ENCODE measurements around the gene CLCN3. TPM values are rescaled to one million over a fixed set of nuclear protein-coding genes. Genes with fewer than 3 reads are reported as not detected.
A peak's percentile ranks its signal among the peaks of the same experiment; 100 is the strongest.

CLCN3 gene
- total and polyA plus RNA-seq, 9 of the 15 experiments (the other 6 are each of a cell fraction or from before 2014, with no cell fraction given) = 12.7 to 60.6 (median 38.5) TPM

DNA sequence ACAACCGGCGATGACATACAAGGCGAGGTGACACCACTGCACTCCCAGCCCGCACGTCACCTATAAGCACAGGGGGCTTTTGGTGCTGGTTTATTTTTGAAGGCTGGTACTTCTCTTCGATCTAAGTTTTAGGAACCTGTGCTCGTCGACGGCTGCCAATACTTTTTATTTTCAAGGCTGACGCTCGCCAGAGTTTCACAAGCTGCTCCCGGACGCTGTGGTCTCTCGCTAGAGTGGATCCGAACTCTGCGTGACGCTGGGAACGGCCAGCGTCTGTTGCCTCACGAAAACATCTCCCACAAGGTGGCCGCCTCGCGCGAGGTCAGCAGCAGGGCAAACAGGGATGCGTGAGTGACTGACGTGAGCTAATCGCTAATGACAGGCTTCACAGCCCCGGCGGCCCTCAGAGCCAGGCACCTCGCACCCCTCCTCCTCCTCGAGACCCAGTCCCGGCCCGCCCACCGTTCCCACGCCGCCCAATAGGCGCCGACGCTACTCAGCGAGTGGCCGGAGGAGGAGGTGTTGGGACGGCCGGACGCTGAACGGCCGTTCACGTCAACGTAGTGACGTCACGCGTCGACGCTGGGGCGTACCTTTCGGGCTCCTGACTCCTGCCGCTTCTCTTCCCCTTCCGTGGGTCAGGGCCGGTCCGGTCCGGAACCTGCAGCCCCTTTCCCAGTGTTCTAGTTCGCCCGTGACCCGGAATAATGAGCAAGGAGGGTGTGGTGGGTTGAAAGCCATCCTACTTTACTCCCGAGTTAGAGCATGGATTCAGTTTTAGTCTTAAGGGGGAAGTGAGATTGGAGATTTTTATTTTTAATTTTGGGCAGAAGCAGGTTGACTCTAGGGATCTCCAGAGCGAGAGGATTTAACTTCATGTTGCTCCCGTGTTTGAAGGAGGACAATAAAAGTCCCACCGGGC lies at the start of gene CLCN3 (continued):
- TF ChIP-seq, protein P1, sequence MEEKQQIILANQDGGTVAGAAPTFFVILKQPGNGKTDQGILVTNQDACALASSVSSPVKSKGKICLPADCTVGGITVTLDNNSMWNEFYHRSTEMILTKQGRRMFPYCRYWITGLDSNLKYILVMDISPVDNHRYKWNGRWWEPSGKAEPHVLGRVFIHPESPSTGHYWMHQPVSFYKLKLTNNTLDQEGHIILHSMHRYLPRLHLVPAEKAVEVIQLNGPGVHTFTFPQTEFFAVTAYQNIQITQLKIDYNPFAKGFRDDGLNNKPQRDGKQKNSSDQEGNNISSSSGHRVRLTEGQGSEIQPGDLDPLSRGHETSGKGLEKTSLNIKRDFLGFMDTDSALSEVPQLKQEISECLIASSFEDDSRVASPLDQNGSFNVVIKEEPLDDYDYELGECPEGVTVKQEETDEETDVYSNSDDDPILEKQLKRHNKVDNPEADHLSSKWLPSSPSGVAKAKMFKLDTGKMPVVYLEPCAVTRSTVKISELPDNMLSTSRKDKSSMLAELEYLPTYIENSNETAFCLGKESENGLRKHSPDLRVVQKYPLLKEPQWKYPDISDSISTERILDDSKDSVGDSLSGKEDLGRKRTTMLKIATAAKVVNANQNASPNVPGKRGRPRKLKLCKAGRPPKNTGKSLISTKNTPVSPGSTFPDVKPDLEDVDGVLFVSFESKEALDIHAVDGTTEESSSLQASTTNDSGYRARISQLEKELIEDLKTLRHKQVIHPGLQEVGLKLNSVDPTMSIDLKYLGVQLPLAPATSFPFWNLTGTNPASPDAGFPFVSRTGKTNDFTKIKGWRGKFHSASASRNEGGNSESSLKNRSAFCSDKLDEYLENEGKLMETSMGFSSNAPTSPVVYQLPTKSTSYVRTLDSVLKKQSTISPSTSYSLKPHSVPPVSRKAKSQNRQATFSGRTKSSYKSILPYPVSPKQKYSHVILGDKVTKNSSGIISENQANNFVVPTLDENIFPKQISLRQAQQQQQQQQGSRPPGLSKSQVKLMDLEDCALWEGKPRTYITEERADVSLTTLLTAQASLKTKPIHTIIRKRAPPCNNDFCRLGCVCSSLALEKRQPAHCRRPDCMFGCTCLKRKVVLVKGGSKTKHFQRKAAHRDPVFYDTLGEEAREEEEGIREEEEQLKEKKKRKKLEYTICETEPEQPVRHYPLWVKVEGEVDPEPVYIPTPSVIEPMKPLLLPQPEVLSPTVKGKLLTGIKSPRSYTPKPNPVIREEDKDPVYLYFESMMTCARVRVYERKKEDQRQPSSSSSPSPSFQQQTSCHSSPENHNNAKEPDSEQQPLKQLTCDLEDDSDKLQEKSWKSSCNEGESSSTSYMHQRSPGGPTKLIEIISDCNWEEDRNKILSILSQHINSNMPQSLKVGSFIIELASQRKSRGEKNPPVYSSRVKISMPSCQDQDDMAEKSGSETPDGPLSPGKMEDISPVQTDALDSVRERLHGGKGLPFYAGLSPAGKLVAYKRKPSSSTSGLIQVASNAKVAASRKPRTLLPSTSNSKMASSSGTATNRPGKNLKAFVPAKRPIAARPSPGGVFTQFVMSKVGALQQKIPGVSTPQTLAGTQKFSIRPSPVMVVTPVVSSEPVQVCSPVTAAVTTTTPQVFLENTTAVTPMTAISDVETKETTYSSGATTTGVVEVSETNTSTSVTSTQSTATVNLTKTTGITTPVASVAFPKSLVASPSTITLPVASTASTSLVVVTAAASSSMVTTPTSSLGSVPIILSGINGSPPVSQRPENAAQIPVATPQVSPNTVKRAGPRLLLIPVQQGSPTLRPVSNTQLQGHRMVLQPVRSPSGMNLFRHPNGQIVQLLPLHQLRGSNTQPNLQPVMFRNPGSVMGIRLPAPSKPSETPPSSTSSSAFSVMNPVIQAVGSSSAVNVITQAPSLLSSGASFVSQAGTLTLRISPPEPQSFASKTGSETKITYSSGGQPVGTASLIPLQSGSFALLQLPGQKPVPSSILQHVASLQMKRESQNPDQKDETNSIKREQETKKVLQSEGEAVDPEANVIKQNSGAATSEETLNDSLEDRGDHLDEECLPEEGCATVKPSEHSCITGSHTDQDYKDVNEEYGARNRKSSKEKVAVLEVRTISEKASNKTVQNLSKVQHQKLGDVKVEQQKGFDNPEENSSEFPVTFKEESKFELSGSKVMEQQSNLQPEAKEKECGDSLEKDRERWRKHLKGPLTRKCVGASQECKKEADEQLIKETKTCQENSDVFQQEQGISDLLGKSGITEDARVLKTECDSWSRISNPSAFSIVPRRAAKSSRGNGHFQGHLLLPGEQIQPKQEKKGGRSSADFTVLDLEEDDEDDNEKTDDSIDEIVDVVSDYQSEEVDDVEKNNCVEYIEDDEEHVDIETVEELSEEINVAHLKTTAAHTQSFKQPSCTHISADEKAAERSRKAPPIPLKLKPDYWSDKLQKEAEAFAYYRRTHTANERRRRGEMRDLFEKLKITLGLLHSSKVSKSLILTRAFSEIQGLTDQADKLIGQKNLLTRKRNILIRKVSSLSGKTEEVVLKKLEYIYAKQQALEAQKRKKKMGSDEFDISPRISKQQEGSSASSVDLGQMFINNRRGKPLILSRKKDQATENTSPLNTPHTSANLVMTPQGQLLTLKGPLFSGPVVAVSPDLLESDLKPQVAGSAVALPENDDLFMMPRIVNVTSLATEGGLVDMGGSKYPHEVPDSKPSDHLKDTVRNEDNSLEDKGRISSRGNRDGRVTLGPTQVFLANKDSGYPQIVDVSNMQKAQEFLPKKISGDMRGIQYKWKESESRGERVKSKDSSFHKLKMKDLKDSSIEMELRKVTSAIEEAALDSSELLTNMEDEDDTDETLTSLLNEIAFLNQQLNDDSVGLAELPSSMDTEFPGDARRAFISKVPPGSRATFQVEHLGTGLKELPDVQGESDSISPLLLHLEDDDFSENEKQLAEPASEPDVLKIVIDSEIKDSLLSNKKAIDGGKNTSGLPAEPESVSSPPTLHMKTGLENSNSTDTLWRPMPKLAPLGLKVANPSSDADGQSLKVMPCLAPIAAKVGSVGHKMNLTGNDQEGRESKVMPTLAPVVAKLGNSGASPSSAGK (IDR thresholded peaks at IDR 0.05) = peak; percentile 47; the same call in 1 of the 2 replicates
- TF ChIP-seq MBD2 (IDR thresholded peaks at IDR 0.05; ENCODE audit: borderline replicate concordance, low read depth) (peak; percentile 50; the same call in 1 of the 2 replicates), XRCC4 (IDR thresholded peaks at IDR 0.05; ENCODE audit: extremely low read depth, insufficient read depth, insufficient read length) (no peak), TBL1XR1 (IDR thresholded peaks at IDR 0.05; ENCODE audit: low read length in 2 of 2) (peak in 1 of 2 experiments; percentile 6; a peak in 1 of 4 replicates), RAD21 (CRISPR knock-in tag; conservative IDR thresholded peaks at IDR 0.05 in 1 of 2, IDR thresholded peaks at IDR 0.05 in 1 of 2) (peak; percentile 5 to 17; a peak in 2 of 4 replicates), HMGN3 (IDR thresholded peaks at IDR 0.05; ENCODE audit: borderline replicate concordance, extremely low read depth, insufficient read length, low read depth, low read length) (peak; percentile 99), TCF7L2 (IDR thresholded peaks at IDR 0.05; ENCODE audit: low read depth, low read length) (no peak), ZNF717 (CRISPR knock-in tag; IDR thresholded peaks at IDR 0.05) (no peak), THRAP3 (IDR thresholded peaks at IDR 0.05; ENCODE audit: borderline replicate concordance) (no peak), RUNX1 (IDR thresholded peaks at IDR 0.05; ENCODE audit: low read depth) (0 out of 2 replicates have a peak, but pooled peaks have one; percentile 51), POLR2B (IDR thresholded peaks at IDR 0.05; ENCODE audit: low read depth, partially characterized antibody) (peak; percentile 92), STAT5B (CRISPR knock-in tag; IDR thresholded peaks at IDR 0.05) (no peak)
- TF ChIP-seq, protein P2, sequence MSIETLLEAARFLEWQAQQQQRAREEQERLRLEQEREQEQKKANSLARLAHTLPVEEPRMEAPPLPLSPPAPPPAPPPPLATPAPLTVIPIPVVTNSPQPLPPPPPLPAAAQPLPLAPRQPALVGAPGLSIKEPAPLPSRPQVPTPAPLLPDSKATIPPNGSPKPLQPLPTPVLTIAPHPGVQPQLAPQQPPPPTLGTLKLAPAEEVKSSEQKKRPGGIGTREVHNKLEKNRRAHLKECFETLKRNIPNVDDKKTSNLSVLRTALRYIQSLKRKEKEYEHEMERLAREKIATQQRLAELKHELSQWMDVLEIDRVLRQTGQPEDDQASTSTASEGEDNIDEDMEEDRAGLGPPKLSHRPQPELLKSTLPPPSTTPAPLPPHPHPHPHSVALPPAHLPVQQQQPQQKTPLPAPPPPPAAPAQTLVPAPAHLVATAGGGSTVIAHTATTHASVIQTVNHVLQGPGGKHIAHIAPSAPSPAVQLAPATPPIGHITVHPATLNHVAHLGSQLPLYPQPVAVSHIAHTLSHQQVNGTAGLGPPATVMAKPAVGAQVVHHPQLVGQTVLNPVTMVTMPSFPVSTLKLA (conservative IDR thresholded peaks at IDR 0.05) = peak; percentile 58 to 77; a peak in 3 of 4 replicates

Data from K562 (cell line).